Spleen (tissue), 7 donors: ENCODE data around the gene EN1.

Source experiments
- CTCF ChIP-seq, 11 experiments: fragments of 200-600 bp in 7 of 11; fragments of 450-650 bp in 4 of 11; sonication (generic) in 4 of 11; IDR thresholded peaks in 8 of 11; conservative IDR thresholded peaks in 3 of 11; 1 replicate in 7 of 11; 2 replicates in 4 of 11; pipeline versions ENCODE4 v1.4.0 to v1.8.0; 2016 to 2021; ENCODE audit warnings: antibody characterized with exemption in 11 of 11, inconsistent platforms in 4 of 11, mild to moderate bottlenecking in 1 of 11
- POLR2A ChIP-seq, 3 donors: fragments of 450-650 bp; IDR thresholded peaks; one replicate each; pipeline ENCODE4 v1.5.1; 2017; ENCODE audit warnings: antibody characterized with exemption in 3 of 3, mild to moderate bottlenecking in 1 of 3
- donor health status: DM: no; HTN: no; CAD: no; lungs with moderate emphysema.
- donor health status: DM: no; HTN: no; CAD: no.
- donor health status: DM: no; HTN: no; CAD: no.

DNA sequence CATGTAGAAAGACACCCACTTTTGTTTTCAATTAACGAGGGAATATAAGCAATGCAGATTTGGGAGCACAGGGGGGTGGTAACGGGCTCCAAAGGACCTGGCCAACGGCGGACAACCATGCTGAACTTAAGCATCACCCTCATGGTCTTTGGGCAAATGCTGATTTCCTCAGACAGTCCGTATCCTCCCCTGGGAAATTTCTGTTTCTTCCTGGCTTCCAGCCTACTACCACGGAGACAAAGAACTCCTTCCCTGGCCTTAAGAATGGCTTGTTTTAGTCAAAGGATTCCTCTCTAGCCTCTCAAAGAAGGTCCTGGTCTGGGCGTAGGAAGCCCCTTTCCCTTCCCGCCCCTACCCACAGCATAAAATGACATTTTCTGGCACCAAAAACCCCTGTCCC lies 34.3 kb downstream of the EN1 start:
- TF ChIP-seq POLR2A (IDR thresholded peaks at IDR 0.05) (no peak), CTCF (IDR thresholded peaks at IDR 0.05 in 8 of 11, conservative IDR thresholded peaks at IDR 0.05 in 3 of 11) (no peak)
